ENCODE measurements around the gene OPRM1.

DNA sequence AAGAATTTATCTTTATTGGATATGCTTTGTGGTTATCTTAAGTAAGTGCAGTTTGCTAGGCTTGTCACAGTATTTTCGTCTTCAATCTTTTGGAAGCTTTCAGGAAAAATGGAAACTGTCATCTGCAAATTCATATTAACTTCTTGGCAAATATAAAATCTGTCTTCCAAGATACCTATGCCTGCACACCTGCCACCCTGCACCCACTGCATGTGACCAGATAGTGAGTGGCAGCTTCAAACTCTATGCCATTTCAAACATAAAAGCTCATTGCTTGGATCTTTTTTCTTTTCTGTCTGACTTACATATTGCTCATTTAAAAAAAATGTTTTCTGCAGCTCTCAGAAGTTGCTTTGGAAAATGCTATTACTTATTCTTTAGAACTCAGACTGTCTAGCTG lies 14.1 kb downstream of the OPRM1 start:
- TF ChIP-seq, protein P1, sequence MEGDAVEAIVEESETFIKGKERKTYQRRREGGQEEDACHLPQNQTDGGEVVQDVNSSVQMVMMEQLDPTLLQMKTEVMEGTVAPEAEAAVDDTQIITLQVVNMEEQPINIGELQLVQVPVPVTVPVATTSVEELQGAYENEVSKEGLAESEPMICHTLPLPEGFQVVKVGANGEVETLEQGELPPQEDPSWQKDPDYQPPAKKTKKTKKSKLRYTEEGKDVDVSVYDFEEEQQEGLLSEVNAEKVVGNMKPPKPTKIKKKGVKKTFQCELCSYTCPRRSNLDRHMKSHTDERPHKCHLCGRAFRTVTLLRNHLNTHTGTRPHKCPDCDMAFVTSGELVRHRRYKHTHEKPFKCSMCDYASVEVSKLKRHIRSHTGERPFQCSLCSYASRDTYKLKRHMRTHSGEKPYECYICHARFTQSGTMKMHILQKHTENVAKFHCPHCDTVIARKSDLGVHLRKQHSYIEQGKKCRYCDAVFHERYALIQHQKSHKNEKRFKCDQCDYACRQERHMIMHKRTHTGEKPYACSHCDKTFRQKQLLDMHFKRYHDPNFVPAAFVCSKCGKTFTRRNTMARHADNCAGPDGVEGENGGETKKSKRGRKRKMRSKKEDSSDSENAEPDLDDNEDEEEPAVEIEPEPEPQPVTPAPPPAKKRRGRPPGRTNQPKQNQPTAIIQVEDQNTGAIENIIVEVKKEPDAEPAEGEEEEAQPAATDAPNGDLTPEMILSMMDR (IDR thresholded peaks at IDR 0.05): no peak
- no peak for TF ChIP-seq EZH2phosphoT487 (IDR thresholded peaks at IDR 0.05)
- no peak for TF ChIP-seq EZH2 (IDR thresholded peaks at IDR 0.05)
